ENCODE data around the gene OARD1.
"Not testable (repeated sequence)": the region's sequence is repeated elsewhere in the genome, so short reads cannot be mapped to it uniquely, and the experiment has no call there.

OARD1 gene

GRCh38 chr6:41025966-41026530 is 46.1 kb downstream of the OARD1 start:
- no peak for DNase-seq

GRCh38 chr6:41023114-41023513 is 49.0 kb downstream of the OARD1 start:
- DNase-seq, result no peak

- no peak for DNase-seq
Observed at GRCh38 chr6:41022294-41022693, 49.9 kb downstream of the OARD1 start.

- DNase-seq, result no peak
Observed at GRCh38 chr6:41021832-41022231, 50.3 kb downstream of the OARD1 start.

GRCh38 chr6:41017663-41018062 is 54.5 kb downstream of the OARD1 start:
- DNase-seq, result no peak

GRCh38 chr6:41015860-41016259 is 56.3 kb downstream of the OARD1 start:
- not testable (repeated sequence) for DNase-seq

GRCh38 chr6:41014780-41015179 is 57.4 kb downstream of the OARD1 start:
- DNase-seq, result no peak

All from NCI-H748 treated with DMSO at 0.1 percent for 48 hours (cell line).